Stimulated activated naive CD8-positive, alpha-beta T cell treated with anti-CD3 and anti-CD28 coated beads, Interleukin-15, Interleukin-2, amounts not matched to agents 100 ng/mL and 50 ng/mL, for 24 hours (primary cell): ENCODE data around the gene THBD.

Source experiments
- H3K27ac Mint-ChIP-seq: one replicate; pipeline ENCODE4 v1.8.0; 2021; ENCODE audit warnings: mild to moderate bottlenecking, mixed read lengths
- H3K27me3 Mint-ChIP-seq: one replicate; pipeline ENCODE4 v1.8.0; 2021; ENCODE audit warnings: mixed read lengths
- H3K36me3 Mint-ChIP-seq: one replicate; pipeline ENCODE4 v1.8.0; 2021; ENCODE audit warnings: low read depth, mixed read lengths
- H3K4me1 Mint-ChIP-seq: one replicate; pipeline ENCODE4 v1.8.0; 2021; ENCODE audit warnings: low read depth, mixed read lengths
- H3K4me3 Mint-ChIP-seq: one replicate; pipeline ENCODE4 v1.8.0; 2021; ENCODE audit warnings: mild to moderate bottlenecking, mixed read lengths
- H3K9me3 Mint-ChIP-seq: one replicate; pipeline ENCODE4 v1.8.0; 2021; ENCODE audit warnings: mixed read lengths

Gene THBD

DNA sequence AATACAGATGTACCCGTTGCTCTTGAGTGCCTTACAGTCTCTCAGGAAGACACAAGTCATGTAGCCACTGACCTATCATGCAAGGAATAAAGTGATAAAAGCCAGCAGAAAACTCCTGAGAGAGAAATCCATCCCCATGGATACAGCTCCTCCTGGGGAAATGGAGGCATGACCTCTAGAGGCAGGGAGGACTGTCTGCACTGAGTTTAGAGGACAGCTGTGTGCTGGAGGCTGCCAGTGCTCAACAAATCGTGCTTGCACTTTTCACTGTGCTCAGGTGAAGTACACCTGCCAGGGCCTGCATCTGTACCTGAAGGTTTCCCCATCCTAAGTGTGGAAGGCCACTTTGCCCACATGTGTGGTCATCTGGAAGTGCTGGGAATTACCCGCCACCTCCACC is 24.6 kb upstream of the THBD start:
- H3K9me3 Mint-ChIP-seq, result no peaks in the 10 kb centered on the region
- no peak overlapping the region for H3K27ac Mint-ChIP-seq
- H3K27me3 Mint-ChIP-seq, result peaks cover 9% of the 10 kb centered on the region
- H3K4me1 Mint-ChIP-seq, result no peaks in the 10 kb centered on the region
- no peak overlapping the region for H3K4me3 Mint-ChIP-seq
- H3K36me3 Mint-ChIP-seq, result no peaks in the 10 kb centered on the region

- no peak overlapping the region for H3K27ac Mint-ChIP-seq
- no peaks in the 10 kb centered on the region for H3K4me1 Mint-ChIP-seq
- no peaks in the 10 kb centered on the region for H3K9me3 Mint-ChIP-seq
- H3K36me3 Mint-ChIP-seq, result no peaks in the 10 kb centered on the region
- H3K4me3 Mint-ChIP-seq, result no peak overlapping the region
- peaks cover 7% of the 10 kb centered on the region for H3K27me3 Mint-ChIP-seq
These were observed 23.6 kb upstream of the THBD start for GRCh38 chr20:23072892-23073586.

DNA sequence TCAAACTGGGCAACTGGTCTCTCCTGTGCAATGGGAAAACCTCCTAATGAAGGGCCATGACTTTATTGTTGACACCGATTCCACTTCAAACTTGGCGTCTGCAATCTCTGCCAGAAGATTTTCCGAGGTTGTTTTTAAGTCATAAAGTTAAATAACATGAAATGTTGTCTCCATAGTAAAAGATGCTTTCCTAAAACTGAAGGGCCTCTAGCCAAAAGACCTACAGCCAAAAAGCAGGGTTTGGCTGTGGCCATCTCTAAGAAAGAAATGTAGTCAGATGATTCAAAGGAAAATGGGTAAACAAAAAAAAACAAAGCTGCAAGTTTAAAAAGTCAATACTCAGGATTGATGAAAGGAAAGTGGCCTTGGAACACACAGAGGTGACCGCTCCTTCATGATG is 22.5 kb upstream of the THBD start:
- Mint-ChIP-seq H3K4me3 (no peak overlapping the region), H3K36me3 (no peaks in the 10 kb centered on the region), H3K4me1 (no peaks in the 10 kb centered on the region), H3K9me3 (no peaks in the 10 kb centered on the region), H3K27ac (no peak overlapping the region), H3K27me3 (peaks cover 7% of the 10 kb centered on the region)

GRCh38 chr20:23071398-23071797 is 21.9 kb upstream of the THBD start:
- Mint-ChIP-seq H3K9me3 (no peaks in the 10 kb centered on the region), H3K27ac (no peak overlapping the region), H3K27me3 (peaks cover 7% of the 10 kb centered on the region), H3K4me3 (no peak overlapping the region), H3K4me1 (no peaks in the 10 kb centered on the region), H3K36me3 (no peaks in the 10 kb centered on the region)

GRCh38 chr20:23069108-23069507 is 19.6 kb upstream of the THBD start:
- Mint-ChIP-seq H3K4me3 (no peak overlapping the region), H3K9me3 (no peaks in the 10 kb centered on the region), H3K27me3 (peaks cover 3% of the 10 kb centered on the region), H3K36me3 (no peaks in the 10 kb centered on the region), H3K27ac (no peak overlapping the region), H3K4me1 (no peaks in the 10 kb centered on the region)

GRCh38 chr20:23068283-23068682 is 18.8 kb upstream of the THBD start:
- Mint-ChIP-seq H3K9me3 (no peaks in the 10 kb centered on the region), H3K4me3 (no peak overlapping the region), H3K27ac (no peak overlapping the region), H3K4me1 (no peaks in the 10 kb centered on the region), H3K27me3 (peaks cover 3% of the 10 kb centered on the region), H3K36me3 (no peaks in the 10 kb centered on the region)

GRCh38 chr20:23066772-23067171 is 17.3 kb upstream of the THBD start:
- Mint-ChIP-seq H3K9me3 (no peaks in the 10 kb centered on the region), H3K4me3 (no peak overlapping the region), H3K27me3 (peaks cover 3% of the 10 kb centered on the region), H3K36me3 (no peaks in the 10 kb centered on the region), H3K4me1 (no peaks in the 10 kb centered on the region), H3K27ac (no peak overlapping the region)

GRCh38 chr20:23065266-23066201 is 16.1 kb upstream of the THBD start:
- Mint-ChIP-seq H3K27me3 (peaks cover 3% of the 10 kb centered on the region), H3K4me1 (no peaks in the 10 kb centered on the region), H3K27ac (no peak overlapping the region), H3K36me3 (no peaks in the 10 kb centered on the region), H3K9me3 (no peaks in the 10 kb centered on the region), H3K4me3 (no peak overlapping the region)

DNA sequence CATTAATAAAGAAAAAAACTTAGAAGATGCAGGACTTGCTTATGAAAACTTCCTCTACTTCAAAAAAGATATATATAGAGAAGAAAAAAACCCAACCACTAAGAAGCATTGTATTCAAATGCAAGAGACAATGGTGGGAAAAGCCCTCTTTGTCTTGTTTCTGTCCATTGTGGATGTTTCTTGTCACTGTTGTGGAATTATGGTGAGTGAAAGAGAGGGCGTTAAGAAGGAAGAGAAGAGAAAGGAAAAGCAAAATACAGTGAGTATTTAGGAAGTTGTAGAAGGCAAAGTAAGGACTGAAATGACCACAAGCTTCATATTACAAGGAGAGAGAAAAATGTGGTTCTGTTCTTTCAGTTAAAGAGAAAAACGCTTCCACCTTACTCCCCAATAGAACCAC is 14.1 kb upstream of the THBD start:
- Mint-ChIP-seq H3K36me3 (no peaks in the 10 kb centered on the region), H3K27ac (no peak overlapping the region), H3K9me3 (no peaks in the 10 kb centered on the region), H3K4me1 (no peaks in the 10 kb centered on the region), H3K27me3 (peaks cover 3% of the 10 kb centered on the region), H3K4me3 (no peak overlapping the region)

DNA sequence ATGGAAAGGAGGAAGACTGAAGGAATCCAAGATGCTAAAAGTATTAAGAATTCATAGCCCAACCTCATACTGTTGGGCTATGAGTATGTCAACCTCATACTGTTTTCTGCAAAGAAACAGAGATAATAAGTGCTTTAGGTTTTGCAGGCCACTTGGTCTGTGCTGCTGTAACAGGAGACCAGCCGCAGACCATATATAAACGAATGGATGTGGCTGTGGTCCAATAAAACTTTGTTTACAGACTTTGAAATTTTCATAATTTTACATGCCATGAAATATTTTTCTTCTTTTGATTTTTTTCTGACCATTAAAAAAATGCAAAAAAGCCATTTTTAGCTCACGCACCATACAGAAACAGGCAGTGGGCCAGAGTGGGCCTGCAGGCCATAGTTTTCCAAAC is 13.7 kb upstream of the THBD start:
- H3K4me1 Mint-ChIP-seq, result no peaks in the 10 kb centered on the region
- no peaks in the 10 kb centered on the region for H3K9me3 Mint-ChIP-seq
- no peak overlapping the region for H3K4me3 Mint-ChIP-seq
- no peaks in the 10 kb centered on the region for H3K36me3 Mint-ChIP-seq
- no peak overlapping the region for H3K27ac Mint-ChIP-seq
- H3K27me3 Mint-ChIP-seq, result peaks cover 3% of the 10 kb centered on the region

- H3K27me3 Mint-ChIP-seq, result peaks cover 3% of the 10 kb centered on the region
- H3K4me3 Mint-ChIP-seq, result no peak overlapping the region
- H3K36me3 Mint-ChIP-seq, result no peaks in the 10 kb centered on the region
- no peak overlapping the region for H3K27ac Mint-ChIP-seq
- no peaks in the 10 kb centered on the region for H3K4me1 Mint-ChIP-seq
- no peaks in the 10 kb centered on the region for H3K9me3 Mint-ChIP-seq
These were observed 13.2 kb upstream of the THBD start for GRCh38 chr20:23062632-23063031.

GRCh38 chr20:23061734-23062561 is 12.5 kb upstream of the THBD start:
- Mint-ChIP-seq H3K4me1 (no peaks in the 10 kb centered on the region), H3K27ac (no peak overlapping the region), H3K36me3 (no peaks in the 10 kb centered on the region), H3K9me3 (no peaks in the 10 kb centered on the region), H3K27me3 (peaks cover 3% of the 10 kb centered on the region), H3K4me3 (no peak overlapping the region)

- H3K9me3 Mint-ChIP-seq, result no peaks in the 10 kb centered on the region
- H3K4me3 Mint-ChIP-seq, result no peak overlapping the region
- H3K36me3 Mint-ChIP-seq, result no peaks in the 10 kb centered on the region
- H3K27ac Mint-ChIP-seq, result no peak overlapping the region
- H3K4me1 Mint-ChIP-seq, result no peaks in the 10 kb centered on the region
- H3K27me3 Mint-ChIP-seq, result peaks cover 3% of the 10 kb centered on the region
These were observed 11.8 kb upstream of the THBD start for GRCh38 chr20:23061262-23061661.

DNA sequence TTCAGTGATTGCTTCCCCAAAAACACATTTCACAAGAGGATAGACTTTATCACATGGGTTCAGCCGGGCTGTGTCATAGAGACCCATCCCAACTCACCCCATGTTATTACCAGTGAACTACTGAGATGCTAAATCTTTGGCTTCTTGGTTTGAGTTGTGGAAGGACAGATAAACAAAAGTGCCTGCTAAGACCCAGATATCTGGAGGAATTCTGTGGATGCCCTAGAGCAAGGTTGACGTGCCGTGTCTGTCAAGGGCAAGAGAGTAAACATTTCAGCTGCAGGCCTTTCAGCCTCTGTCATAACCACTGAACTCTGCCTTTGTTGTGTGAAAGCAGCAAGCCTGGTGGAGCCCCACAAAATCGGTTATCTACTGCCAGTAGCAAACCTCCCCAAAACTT is 11.2 kb upstream of the THBD start:
- Mint-ChIP-seq H3K4me1 (no peaks in the 10 kb centered on the region), H3K27ac (no peak overlapping the region), H3K4me3 (no peak overlapping the region), H3K9me3 (no peaks in the 10 kb centered on the region), H3K27me3 (peaks cover 3% of the 10 kb centered on the region), H3K36me3 (no peaks in the 10 kb centered on the region)

- Mint-ChIP-seq H3K36me3 (no peaks in the 10 kb centered on the region), H3K27ac (no peak overlapping the region), H3K27me3 (peaks cover 5% of the 10 kb centered on the region), H3K9me3 (no peaks in the 10 kb centered on the region), H3K4me3 (no peak overlapping the region), H3K4me1 (no peaks in the 10 kb centered on the region)
These were observed 10.4 kb upstream of the THBD start for GRCh38 chr20:23059846-23060245.
